ENCODE results near the gene GNG4.

DNA sequence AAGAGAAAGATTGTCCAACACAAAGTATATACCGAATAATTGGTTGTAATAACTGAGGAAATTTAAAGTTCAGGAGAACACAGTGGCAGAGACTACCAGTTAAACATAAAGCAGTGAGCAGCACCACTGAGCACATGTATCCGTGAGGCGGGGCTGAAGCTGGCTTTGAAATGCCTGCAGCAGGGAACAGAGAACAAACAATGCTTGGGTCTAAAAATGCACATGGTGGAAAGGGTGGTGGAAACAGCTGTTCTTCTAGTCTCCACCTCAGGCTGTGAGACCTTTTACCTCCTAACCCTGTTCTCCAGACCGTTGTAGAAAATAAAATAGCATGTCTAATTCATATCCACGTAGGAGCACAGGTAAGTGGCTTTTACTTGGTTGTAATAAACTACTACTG lies 7.7 kb upstream of the GNG4 start:
- TF ChIP-seq, protein P1, sequence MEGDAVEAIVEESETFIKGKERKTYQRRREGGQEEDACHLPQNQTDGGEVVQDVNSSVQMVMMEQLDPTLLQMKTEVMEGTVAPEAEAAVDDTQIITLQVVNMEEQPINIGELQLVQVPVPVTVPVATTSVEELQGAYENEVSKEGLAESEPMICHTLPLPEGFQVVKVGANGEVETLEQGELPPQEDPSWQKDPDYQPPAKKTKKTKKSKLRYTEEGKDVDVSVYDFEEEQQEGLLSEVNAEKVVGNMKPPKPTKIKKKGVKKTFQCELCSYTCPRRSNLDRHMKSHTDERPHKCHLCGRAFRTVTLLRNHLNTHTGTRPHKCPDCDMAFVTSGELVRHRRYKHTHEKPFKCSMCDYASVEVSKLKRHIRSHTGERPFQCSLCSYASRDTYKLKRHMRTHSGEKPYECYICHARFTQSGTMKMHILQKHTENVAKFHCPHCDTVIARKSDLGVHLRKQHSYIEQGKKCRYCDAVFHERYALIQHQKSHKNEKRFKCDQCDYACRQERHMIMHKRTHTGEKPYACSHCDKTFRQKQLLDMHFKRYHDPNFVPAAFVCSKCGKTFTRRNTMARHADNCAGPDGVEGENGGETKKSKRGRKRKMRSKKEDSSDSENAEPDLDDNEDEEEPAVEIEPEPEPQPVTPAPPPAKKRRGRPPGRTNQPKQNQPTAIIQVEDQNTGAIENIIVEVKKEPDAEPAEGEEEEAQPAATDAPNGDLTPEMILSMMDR (IDR thresholded peaks at IDR 0.05): no peak
- TF ChIP-seq POLR2A (IDR thresholded peaks at IDR 0.05): no peak

Data from esophagus squamous epithelium (tissue), 4 donors.